Left ventricle myocardium inferior (tissue), 1 donor: ENCODE results near the gene CIT. TPM values are rescaled to one million over a fixed set of nuclear protein-coding genes. Genes with fewer than 3 reads are reported as not detected.

ENCODE experiments used
- DNase-seq: peaks from one replicate; pipeline ENCODE4 v3.0.0-alpha.2; 2020
- H3K27ac ChIP-seq: fragments of 200-600 bp; replicated peaks from 2 replicates; pipeline ENCODE4 v1.8.0; 2021
- H3K27me3 ChIP-seq: fragments of 200-600 bp; 2 replicates; pipeline ENCODE4 v1.8.0; 2021; ENCODE audit warnings: low read depth
- H3K36me3 ChIP-seq: fragments of 200-600 bp; 2 replicates; pipeline ENCODE4 v1.8.0; 2021
- H3K4me1 ChIP-seq: fragments of 200-600 bp; 2 replicates; pipeline ENCODE4 v1.8.0; 2021
- H3K4me3 ChIP-seq: fragments of 200-600 bp; 2 replicates; pipeline ENCODE4 v1.8.0; 2021; ENCODE audit warnings: mild to moderate bottlenecking, moderate library complexity
- H3K9me3 ChIP-seq: fragments of 200-600 bp; replicated peaks from 2 replicates; pipeline ENCODE4 v1.8.0; 2021
- intact Hi-C: fragments of 100-400 bp; cut with micrococcal nuclease; formaldehyde crosslinking; loops from one replicate; pipeline ENCODE4 v1.11.0; 2022
- total RNA-seq: library from RNA; stranded (reverse); fragmentation: NEBNext Ultra II Directional; extraction: Animal tissue kit (Norgen Biotek cat#: 25700); gene quantifications from one replicate; pipeline ENCODE4 v1.2.1, GENCODE V29; 2021
- TF ChIP-seq, protein P1 (sequence below): fragments of 200-600 bp; IDR thresholded peaks from 2 replicates; pipeline ENCODE4 v1.8.0; 2021; ENCODE audit warnings: antibody characterized with exemption, mild to moderate bottlenecking, borderline replicate concordance
- donor health status: DM: no; HTN: yes; CAD: no; lungs with severe emphysema.

The CIT gene
- total RNA-seq, 1 donor from 2014 or later: 0.96 TPM

DNA sequence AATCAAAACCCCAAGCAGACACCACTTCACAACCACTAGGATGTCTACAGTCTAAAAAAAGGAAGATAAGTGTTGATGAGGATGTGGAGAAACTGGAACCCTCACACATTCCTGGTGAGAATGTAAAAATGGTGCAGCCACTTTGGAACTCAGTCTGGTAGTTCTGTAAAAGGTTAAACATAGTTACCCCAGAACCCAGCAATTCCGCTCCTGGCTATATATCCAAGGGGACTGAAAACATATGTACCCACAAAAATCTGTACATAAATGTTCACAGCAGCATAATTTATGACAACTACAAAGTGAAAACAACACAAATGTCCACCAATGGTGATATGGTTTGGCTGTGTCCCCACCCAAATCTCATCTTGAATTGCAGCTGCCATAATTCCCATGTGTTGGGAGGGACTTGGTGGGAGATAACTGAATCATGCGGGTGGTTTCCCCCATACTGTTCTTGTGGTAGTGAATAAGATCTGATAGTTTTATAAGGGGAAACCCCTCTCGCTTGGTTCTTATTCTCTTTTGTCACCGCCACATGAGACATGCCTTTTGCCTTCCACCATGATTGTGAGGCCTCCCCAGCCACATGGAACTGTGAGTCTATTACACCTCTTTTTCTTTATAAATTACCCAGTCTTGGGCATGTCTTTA is 162.4 kb downstream of the CIT start:
- intact Hi-C loops: no loop called here
- Histone ChIP-seq H3K4me3 (no peak overlapping the region), H3K27ac (no peak overlapping the region), H3K36me3 (no peaks in the 10 kb centered on the region), H3K4me1 (peaks cover 14% of the 10 kb centered on the region), H3K27me3 (no peaks in the 10 kb centered on the region), H3K9me3 (peaks cover 11% of the 10 kb centered on the region)
- DNase-seq: no peak
- TF ChIP-seq, protein P1, sequence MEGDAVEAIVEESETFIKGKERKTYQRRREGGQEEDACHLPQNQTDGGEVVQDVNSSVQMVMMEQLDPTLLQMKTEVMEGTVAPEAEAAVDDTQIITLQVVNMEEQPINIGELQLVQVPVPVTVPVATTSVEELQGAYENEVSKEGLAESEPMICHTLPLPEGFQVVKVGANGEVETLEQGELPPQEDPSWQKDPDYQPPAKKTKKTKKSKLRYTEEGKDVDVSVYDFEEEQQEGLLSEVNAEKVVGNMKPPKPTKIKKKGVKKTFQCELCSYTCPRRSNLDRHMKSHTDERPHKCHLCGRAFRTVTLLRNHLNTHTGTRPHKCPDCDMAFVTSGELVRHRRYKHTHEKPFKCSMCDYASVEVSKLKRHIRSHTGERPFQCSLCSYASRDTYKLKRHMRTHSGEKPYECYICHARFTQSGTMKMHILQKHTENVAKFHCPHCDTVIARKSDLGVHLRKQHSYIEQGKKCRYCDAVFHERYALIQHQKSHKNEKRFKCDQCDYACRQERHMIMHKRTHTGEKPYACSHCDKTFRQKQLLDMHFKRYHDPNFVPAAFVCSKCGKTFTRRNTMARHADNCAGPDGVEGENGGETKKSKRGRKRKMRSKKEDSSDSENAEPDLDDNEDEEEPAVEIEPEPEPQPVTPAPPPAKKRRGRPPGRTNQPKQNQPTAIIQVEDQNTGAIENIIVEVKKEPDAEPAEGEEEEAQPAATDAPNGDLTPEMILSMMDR: no peak

DNA sequence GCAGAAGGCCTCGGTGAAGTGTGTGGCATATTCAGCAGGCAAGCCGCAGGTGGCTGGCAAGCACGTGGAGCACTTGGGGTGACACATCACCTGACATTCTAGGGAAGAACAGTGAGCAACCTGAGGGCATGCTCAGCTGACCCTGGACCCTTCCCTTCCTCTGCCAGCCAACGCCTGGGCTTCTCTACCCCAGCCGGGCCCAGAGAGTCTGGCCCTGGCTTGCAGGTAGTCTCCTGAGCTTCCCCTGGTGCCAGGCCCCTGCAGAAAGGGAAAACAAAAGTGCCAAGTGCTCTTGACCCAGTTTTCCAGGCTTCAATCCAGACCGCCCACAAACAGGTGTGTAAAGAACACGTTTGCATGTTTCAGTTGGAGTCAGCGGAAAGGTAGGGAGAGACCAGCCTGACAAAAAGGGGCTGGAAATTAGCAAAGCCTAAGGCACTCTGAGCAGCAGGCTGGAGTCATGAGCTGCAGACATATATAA is 163.5 kb downstream of the CIT start:
- TF ChIP-seq, protein P1: no peak
- no peak overlapping the region for H3K4me3 ChIP-seq
- DNase-seq: no peak

DNA sequence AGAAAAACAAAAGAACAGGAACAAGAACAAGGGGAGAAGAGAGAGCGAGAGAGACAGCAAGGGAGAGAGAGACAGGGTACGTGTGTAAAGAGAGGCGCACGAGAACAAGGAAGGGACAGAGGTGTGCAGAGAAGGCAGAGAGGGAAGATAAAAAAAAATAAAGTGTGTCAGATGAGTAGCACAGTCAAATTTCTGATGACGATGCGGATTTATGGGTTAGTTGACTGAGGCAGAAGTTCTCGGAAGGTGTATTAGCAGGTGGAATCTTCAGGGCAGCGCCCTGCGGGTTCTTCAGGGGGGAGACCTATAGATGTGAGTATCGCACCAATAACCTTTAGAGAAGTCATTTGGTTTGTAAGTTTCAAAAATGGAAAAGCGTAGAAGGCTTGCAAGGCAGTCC is 164.4 kb downstream of the CIT start:
- TF ChIP-seq, protein P1: no peak
- intact Hi-C loops: no loop called here
- no peak overlapping the region for H3K4me3 ChIP-seq
- no peaks in the 10 kb centered on the region for H3K36me3 ChIP-seq
- no peak for DNase-seq
- H3K27me3 ChIP-seq: no peaks in the 10 kb centered on the region
- peaks cover 14% of the 10 kb centered on the region for H3K4me1 ChIP-seq
- H3K27ac ChIP-seq: no peak overlapping the region
- peaks cover 11% of the 10 kb centered on the region for H3K9me3 ChIP-seq

More for the DNA sequence above, 163.5 kb downstream of the CIT start:
- Histone ChIP-seq H3K27me3 (no peaks in the 10 kb centered on the region), H3K9me3 (peaks cover 11% of the 10 kb centered on the region), H3K4me1 (peaks cover 14% of the 10 kb centered on the region), H3K36me3 (no peaks in the 10 kb centered on the region), H3K27ac (no peak overlapping the region)
- intact Hi-C loops: no loop called here

DNA sequence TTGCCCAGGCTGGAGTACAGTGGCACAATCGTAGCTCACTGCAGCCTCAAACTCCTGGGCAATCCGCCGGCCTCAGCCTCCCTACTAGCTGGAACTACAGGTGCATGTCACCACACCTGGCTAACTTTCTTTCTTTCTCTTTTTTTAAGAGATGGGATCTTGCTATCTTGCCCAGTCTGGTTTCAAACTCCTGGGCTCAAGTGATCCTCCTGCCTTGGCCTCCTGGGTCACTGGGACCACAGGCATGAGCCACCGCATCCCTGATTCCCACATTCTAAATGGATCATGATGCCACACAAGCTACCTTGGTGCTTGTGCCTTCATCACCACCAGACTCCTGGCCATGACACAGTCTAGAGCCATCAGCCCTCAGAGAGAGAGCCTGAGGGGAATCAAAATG is 165.4 kb downstream of the CIT start:
- DNase-seq: no peak
- Histone ChIP-seq H3K27ac (no peak overlapping the region), H3K27me3 (no peaks in the 10 kb centered on the region), H3K36me3 (no peaks in the 10 kb centered on the region), H3K4me3 (no peak overlapping the region), H3K9me3 (peaks cover 11% of the 10 kb centered on the region), H3K4me1 (peaks cover 10% of the 10 kb centered on the region)
- intact Hi-C loops: no loop called here
- TF ChIP-seq, protein P1: no peak

DNA sequence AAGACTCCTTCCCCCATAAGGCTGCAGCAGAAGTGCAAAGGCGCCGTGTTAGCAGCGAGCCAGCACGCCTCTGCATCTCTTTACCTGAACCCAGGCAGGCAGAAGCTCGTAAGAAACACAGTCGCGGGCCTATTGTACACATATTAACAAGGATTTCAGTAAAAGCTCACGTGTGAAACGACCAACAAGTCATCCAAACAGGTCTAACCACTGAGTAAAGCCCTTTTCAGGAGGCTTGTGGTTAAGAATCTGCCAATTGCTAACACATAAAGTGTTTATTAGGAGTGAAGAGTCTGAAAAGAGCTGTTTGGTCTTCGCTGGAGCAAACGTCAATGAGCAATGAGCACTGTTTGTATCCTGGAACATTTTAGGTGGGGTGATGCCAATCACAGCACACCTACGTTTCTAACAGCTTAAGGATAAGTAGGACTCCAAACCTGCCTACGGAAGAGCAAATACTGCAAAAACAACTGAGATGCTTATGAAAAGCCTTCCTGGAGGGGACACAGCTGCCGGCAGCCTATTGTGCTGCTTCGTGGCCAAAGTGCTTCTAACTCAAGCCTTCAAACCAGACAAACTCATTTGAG is 166.1 kb downstream of the CIT start:
- no peak for DNase-seq
- intact Hi-C loops: no loop called here
- Histone ChIP-seq H3K27ac (no peak overlapping the region), H3K4me3 (no peak overlapping the region), H3K4me1 (peaks cover 3% of the 10 kb centered on the region), H3K9me3 (peaks cover 11% of the 10 kb centered on the region), H3K36me3 (no peaks in the 10 kb centered on the region), H3K27me3 (no peaks in the 10 kb centered on the region)
- TF ChIP-seq, protein P1: no peak
